ENCODE measurements around the gene TMEM97. TPM values are rescaled to one million over a fixed set of nuclear protein-coding genes. Genes with fewer than 3 reads are reported as not detected.
A peak's percentile ranks its signal among the peaks of the same experiment; 100 is the strongest.
"Not testable (repeated sequence)": the region's sequence is repeated elsewhere in the genome, so short reads cannot be mapped to it uniquely, and the experiment has no call there.

TMEM97 gene
- total RNA-seq, 1 donor from 2014 or later: 60.5 TPM

DNA sequence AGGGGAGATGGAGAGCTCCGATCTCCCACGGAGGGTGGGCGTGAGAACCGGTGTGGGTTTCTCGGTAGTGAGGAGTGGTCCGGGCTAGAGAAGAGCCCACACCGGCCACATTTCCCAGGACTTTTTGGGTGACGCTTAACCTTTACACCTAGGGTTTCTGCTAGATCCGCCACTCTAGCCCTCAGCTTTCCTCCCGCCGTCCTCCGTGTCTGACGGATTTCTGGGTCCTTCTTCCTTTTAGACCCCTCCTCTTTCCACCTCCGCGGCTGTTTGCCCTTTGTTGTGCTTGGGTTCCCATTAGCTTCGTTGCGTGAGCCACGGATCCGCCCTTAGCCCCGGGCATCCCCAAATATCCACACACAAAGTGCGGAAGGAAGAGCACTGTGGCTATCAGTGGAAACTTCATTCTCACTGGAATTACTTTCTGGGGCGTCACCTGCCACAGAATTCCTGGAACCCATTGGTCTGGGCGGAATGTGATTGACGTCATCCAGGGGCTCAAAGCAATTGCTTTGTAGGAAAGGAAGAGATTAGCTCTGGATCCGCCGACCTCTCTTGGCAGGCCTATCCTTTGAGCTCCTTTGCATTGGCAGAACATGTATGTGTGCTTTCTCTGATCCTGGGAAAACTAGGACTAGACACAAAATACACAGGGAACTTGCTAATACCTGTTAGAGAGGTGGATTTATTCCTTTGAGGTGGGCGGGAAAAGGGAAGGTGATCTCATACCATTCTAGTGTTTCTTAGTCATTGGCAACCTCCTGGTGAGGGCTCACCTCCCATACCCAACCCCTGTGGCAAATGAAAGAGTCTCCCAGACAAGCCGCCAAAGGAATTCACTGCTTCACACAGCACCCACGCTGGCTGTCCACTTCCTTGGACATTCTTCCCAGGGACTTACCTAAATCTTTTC is 17.2 kb downstream of the TMEM97 start:
- Mint-ChIP-seq H3K27me3 (ENCODE audit: unreplicated experiment) (no peaks in the 10 kb centered on the region), H3K27ac (ENCODE audit: unreplicated experiment) (peak overlapping the region; percentile 98), H3K36me3 (ENCODE audit: unreplicated experiment) (peaks cover 14% of the 10 kb centered on the region), H3K9me3 (ENCODE audit: unreplicated experiment) (no peaks in the 10 kb centered on the region), H3K4me1 (ENCODE audit: unreplicated experiment) (peaks cover 55% of the 10 kb centered on the region), H3K4me3 (ENCODE audit: unreplicated experiment) (peak overlapping the region; percentile 98)
- DNase-seq (ENCODE audit: extremely low spot score, unreplicated experiment): no peak
- peak; percentile 7 for TF ChIP-seq CTCF (IDR thresholded peaks at IDR 0.05)

- peak overlapping the region; percentile 98 for H3K27ac Mint-ChIP-seq (ENCODE audit: unreplicated experiment)
- H3K36me3 Mint-ChIP-seq (ENCODE audit: unreplicated experiment): peaks cover 16% of the 10 kb centered on the region
- H3K4me3 Mint-ChIP-seq (ENCODE audit: unreplicated experiment): peak overlapping the region; percentile 32
- H3K27me3 Mint-ChIP-seq (ENCODE audit: unreplicated experiment): no peaks in the 10 kb centered on the region
- H3K9me3 Mint-ChIP-seq (ENCODE audit: unreplicated experiment): no peaks in the 10 kb centered on the region
- DNase-seq (ENCODE audit: extremely low spot score, unreplicated experiment): no peak
- TF ChIP-seq CTCF (IDR thresholded peaks at IDR 0.05): no peak
- H3K4me1 Mint-ChIP-seq (ENCODE audit: unreplicated experiment): peaks cover 45% of the 10 kb centered on the region
These were observed 19.2 kb downstream of the TMEM97 start for GRCh38 chr17:28338056-28338768.

- Mint-ChIP-seq H3K4me3 (ENCODE audit: unreplicated experiment) (peak overlapping the region; percentile 32), H3K36me3 (ENCODE audit: unreplicated experiment) (peaks cover 16% of the 10 kb centered on the region), H3K27ac (ENCODE audit: unreplicated experiment) (peak overlapping the region; percentile 98), H3K4me1 (ENCODE audit: unreplicated experiment) (peaks cover 39% of the 10 kb centered on the region)
- not testable (repeated sequence) for H3K27me3 Mint-ChIP-seq (ENCODE audit: unreplicated experiment); DNase-seq (ENCODE audit: extremely low spot score, unreplicated experiment); H3K9me3 Mint-ChIP-seq (ENCODE audit: unreplicated experiment)
These were observed 19.8 kb downstream of the TMEM97 start for GRCh38 chr17:28338769-28339212.

GRCh38 chr17:28339431-28339830 is 20.4 kb downstream of the TMEM97 start:
- Mint-ChIP-seq H3K4me3 (ENCODE audit: unreplicated experiment) (no peak overlapping the region), H3K27me3 (ENCODE audit: unreplicated experiment) (no peaks in the 10 kb centered on the region), H3K9me3 (ENCODE audit: unreplicated experiment) (no peaks in the 10 kb centered on the region), H3K27ac (ENCODE audit: unreplicated experiment) (no peak overlapping the region), H3K36me3 (ENCODE audit: unreplicated experiment) (peaks cover 16% of the 10 kb centered on the region), H3K4me1 (ENCODE audit: unreplicated experiment) (peaks cover 33% of the 10 kb centered on the region)
- TF ChIP-seq CTCF (IDR thresholded peaks at IDR 0.05): no peak
- DNase-seq (ENCODE audit: extremely low spot score, unreplicated experiment): no peak

- H3K4me3 Mint-ChIP-seq (ENCODE audit: unreplicated experiment): no peak overlapping the region
- no peak for TF ChIP-seq CTCF (IDR thresholded peaks at IDR 0.05)
These were observed 21.4 kb downstream of the TMEM97 start for GRCh38 chr17:28340374-28340773.

More at GRCh38 chr17:28340374-28340773, 21.4 kb downstream of the TMEM97 start:
- DNase-seq (ENCODE audit: extremely low spot score, unreplicated experiment): no peak
- Mint-ChIP-seq H3K36me3 (ENCODE audit: unreplicated experiment) (peaks cover 18% of the 10 kb centered on the region), H3K9me3 (ENCODE audit: unreplicated experiment) (no peaks in the 10 kb centered on the region), H3K27me3 (ENCODE audit: unreplicated experiment) (no peaks in the 10 kb centered on the region), H3K27ac (ENCODE audit: unreplicated experiment) (no peak overlapping the region), H3K4me1 (ENCODE audit: unreplicated experiment) (peaks cover 27% of the 10 kb centered on the region)
